ENCODE results near the gene MCC.

- TF ChIP-seq CTCF (IDR thresholded peaks at IDR 0.05) = no peak
- no peak for TF ChIP-seq EZH2 (IDR thresholded peaks at IDR 0.05)
- TF ChIP-seq EZH2phosphoT487 (IDR thresholded peaks at IDR 0.05) = no peak
Observed at GRCh38 chr5:113020461-113021273, 467.6 kb downstream of the MCC start.
